ENCODE results near the gene CRIP2.

Gene CRIP2

GRCh38 chr14:105525861-105526775 lies 51.5 kb downstream of the CRIP2 start, which contains the start of gene TMEM121:
Gene TMEM121, plus strand, starts transcription at chr14:105526583. Its CDS starts 2,252 bp downstream, at chr14:105528835.
- Histone ChIP-seq H3K9ac (ENCODE audit: low read depth, low read length, poor library complexity) (peak within 1 kb of the TSS; percentile 83), H3K14ac (ENCODE audit: low read length) (peak within 1 kb of the TSS; percentile 38), H2BK5ac (ENCODE audit: low read length) (no peak within 1 kb of the TSS), H3K4ac (ENCODE audit: low read length) (no peak within 1 kb of the TSS), H3K36me3 (replicated peaks in 1 of 2; ENCODE audit: control insufficient read depth in 2 of 2, insufficient read depth in 2 of 2, low read length in 2 of 2) (no peaks in the 10 kb centered on the region), H2AFZ (ENCODE audit: low read length) (peak within 1 kb of the TSS; percentile 85), H4K8ac (ENCODE audit: low read depth, low read length) (no peak within 1 kb of the TSS), H3K9me3 (replicated peaks in 1 of 2; ENCODE audit: control insufficient read depth in 2 of 2, insufficient read depth in 1 of 2, low read depth in 1 of 2, low read length in 2 of 2) (peaks cover 0 to 9% of the 10 kb centered on the region in 2 donors), H3K4me1 (ENCODE audit: control insufficient read depth in 2 of 2, insufficient read depth in 1 of 2, low read depth in 1 of 2, low read length in 2 of 2) (peaks cover 0 to 9% of the 10 kb centered on the region in 2 donors), H3K27ac (replicated peaks; ENCODE audit: low read length) (no peak within 1 kb of the TSS), H4K91ac (ENCODE audit: low read depth, low read length, poor library complexity) (no peak within 1 kb of the TSS), H3K4me3 (ENCODE audit: low read length in 2 of 2) (peak within 1 kb of the TSS; percentile 49 to 80), H3K23ac (ENCODE audit: low read depth, low read length, poor library complexity) (no peak within 1 kb of the TSS), H3K79me1 (ENCODE audit: low read depth, low read length) (peaks cover 4% of the 10 kb centered on the region), H2AK5ac (ENCODE audit: low read depth, low read length) (peak within 1 kb of the TSS; percentile 86), H3K4me2 (ENCODE audit: insufficient read depth, low read length, poor library complexity, severe bottlenecking) (peak within 1 kb of the TSS; percentile 69), H2BK15ac (ENCODE audit: low read length) (peak within 1 kb of the TSS; percentile 3), H2BK12ac (ENCODE audit: low read length) (peak within 1 kb of the TSS; percentile 41), H3K18ac (ENCODE audit: low read length) (peak within 1 kb of the TSS; percentile 85), H2BK120ac (ENCODE audit: low read depth, low read length) (no peak within 1 kb of the TSS), H3K27me3 (ENCODE audit: control insufficient read depth in 3 of 3, insufficient read depth in 3 of 3, low read depth in 1 of 3, low read length in 3 of 3) (peaks cover 0 to 20% (median 8%) of the 10 kb centered on the region in 3 experiments)
- WGBS, 2 donors (ENCODE audit: extremely low coverage in 2 of 2, insufficient read length in 2 of 2, insufficient replicate concordance in 1 of 2): no CpG with 5 or more reads among the region's 88 CpGs
- peak; percentile 63 for DNase-seq (ENCODE audit: low spot score)

- H3K27me3 ChIP-seq (ENCODE audit: control insufficient read depth in 3 of 3, insufficient read depth in 3 of 3, low read depth in 1 of 3, low read length in 3 of 3): peaks cover 0 to 20% (median 8%) of the 10 kb centered on the region in 3 experiments
- H3K4me3 ChIP-seq (ENCODE audit: low read length in 2 of 2): peak overlapping the region; percentile 49 to 80
Measured at GRCh38 chr14:105526776-105527380, 52.3 kb downstream of the CRIP2 start.

GRCh38 chr14:105527381-105527825 lies 52.8 kb downstream of the CRIP2 start:
- Histone ChIP-seq H3K23ac (ENCODE audit: low read depth, low read length, poor library complexity) (peak overlapping the region; percentile 85), H2AFZ (ENCODE audit: low read length) (peak overlapping the region; percentile 92), H3K4me3 (ENCODE audit: low read length in 2 of 2) (peak overlapping the region; percentile 49 to 80), H3K27me3 (ENCODE audit: control insufficient read depth in 3 of 3, insufficient read depth in 3 of 3, low read depth in 1 of 3, low read length in 3 of 3) (peaks cover 0 to 20% (median 10%) of the 10 kb centered on the region in 3 experiments), H2BK15ac (ENCODE audit: low read length) (peak overlapping the region; percentile 78), H3K9ac (ENCODE audit: low read depth, low read length, poor library complexity) (peak overlapping the region; percentile 83), H3K4me2 (ENCODE audit: insufficient read depth, low read length, poor library complexity, severe bottlenecking) (peak overlapping the region; percentile 69), H3K4ac (ENCODE audit: low read length) (peak overlapping the region; percentile 53), H2BK120ac (ENCODE audit: low read depth, low read length) (peak overlapping the region; percentile 96), H2AK5ac (ENCODE audit: low read depth, low read length) (peak overlapping the region; percentile 86), H3K36me3 (replicated peaks in 1 of 2; ENCODE audit: control insufficient read depth in 2 of 2, insufficient read depth in 2 of 2, low read length in 2 of 2) (no peaks in the 10 kb centered on the region), H3K4me1 (ENCODE audit: control insufficient read depth in 2 of 2, insufficient read depth in 1 of 2, low read depth in 1 of 2, low read length in 2 of 2) (peaks cover 0 to 9% of the 10 kb centered on the region in 2 donors), H2BK5ac (ENCODE audit: low read length) (peak overlapping the region; percentile 53), H3K14ac (ENCODE audit: low read length) (peak overlapping the region; percentile 31), H3K9me3 (replicated peaks in 1 of 2; ENCODE audit: control insufficient read depth in 2 of 2, insufficient read depth in 1 of 2, low read depth in 1 of 2, low read length in 2 of 2) (peaks cover 0 to 17% of the 10 kb centered on the region in 2 donors), H4K8ac (ENCODE audit: low read depth, low read length) (no peak overlapping the region), H4K91ac (ENCODE audit: low read depth, low read length, poor library complexity) (no peak overlapping the region), H3K18ac (ENCODE audit: low read length) (peak overlapping the region; percentile 85), H3K27ac (replicated peaks; ENCODE audit: low read length) (no peak overlapping the region), H3K79me1 (ENCODE audit: low read depth, low read length) (peaks cover 4% of the 10 kb centered on the region), H2BK12ac (ENCODE audit: low read length) (peak overlapping the region; percentile 41)
- WGBS, 2 donors (ENCODE audit: extremely low coverage in 2 of 2, insufficient read length in 2 of 2, insufficient replicate concordance in 1 of 2): no CpG with 5 or more reads among the region's 23 CpGs
- DNase-seq (ENCODE audit: low spot score): no peak

More at GRCh38 chr14:105526776-105527380, 52.3 kb downstream of the CRIP2 start:
- no peak for DNase-seq (ENCODE audit: low spot score)
- Histone ChIP-seq H3K9ac (ENCODE audit: low read depth, low read length, poor library complexity) (peak overlapping the region; percentile 83), H3K18ac (ENCODE audit: low read length) (peak overlapping the region; percentile 85), H2BK120ac (ENCODE audit: low read depth, low read length) (no peak overlapping the region), H3K4me1 (ENCODE audit: control insufficient read depth in 2 of 2, insufficient read depth in 1 of 2, low read depth in 1 of 2, low read length in 2 of 2) (peaks cover 0 to 9% of the 10 kb centered on the region in 2 donors), H3K79me1 (ENCODE audit: low read depth, low read length) (peaks cover 4% of the 10 kb centered on the region), H4K8ac (ENCODE audit: low read depth, low read length) (no peak overlapping the region), H2BK5ac (ENCODE audit: low read length) (no peak overlapping the region), H3K4me2 (ENCODE audit: insufficient read depth, low read length, poor library complexity, severe bottlenecking) (peak overlapping the region; percentile 69), H2AK5ac (ENCODE audit: low read depth, low read length) (peak overlapping the region; percentile 86), H3K14ac (ENCODE audit: low read length) (peak overlapping the region; percentile 38), H3K23ac (ENCODE audit: low read depth, low read length, poor library complexity) (no peak overlapping the region), H4K91ac (ENCODE audit: low read depth, low read length, poor library complexity) (no peak overlapping the region), H2AFZ (ENCODE audit: low read length) (peak overlapping the region; percentile 69), H2BK12ac (ENCODE audit: low read length) (peak overlapping the region; percentile 41), H3K9me3 (replicated peaks in 1 of 2; ENCODE audit: control insufficient read depth in 2 of 2, insufficient read depth in 1 of 2, low read depth in 1 of 2, low read length in 2 of 2) (peaks cover 0 to 11% of the 10 kb centered on the region in 2 donors), H3K4ac (ENCODE audit: low read length) (no peak overlapping the region), H3K27ac (replicated peaks; ENCODE audit: low read length) (no peak overlapping the region), H2BK15ac (ENCODE audit: low read length) (no peak overlapping the region), H3K36me3 (replicated peaks in 1 of 2; ENCODE audit: control insufficient read depth in 2 of 2, insufficient read depth in 2 of 2, low read length in 2 of 2) (no peaks in the 10 kb centered on the region)
- WGBS, 2 donors (ENCODE audit: extremely low coverage in 2 of 2, insufficient read length in 2 of 2, insufficient replicate concordance in 1 of 2): no CpG with 5 or more reads among the region's 48 CpGs
